SK-N-SH treated with all-trans-retinoic acid at 6 μM for 48 hours (cell line): ENCODE results near the gene RABGAP1L.

Source experiments
- ATAC-seq: fragments of 200-7000 bp; cut with Tn5 transposase; 3 replicates; pipeline ENCODE4 v1.9.1; 2020; ENCODE audit warnings: mild to moderate bottlenecking, moderate library complexity
- ARNTL ChIP-seq: fragments of 450-650 bp; formaldehyde crosslinking; IDR thresholded peaks from 2 replicates; pipeline ENCODE4 v1.5.0; 2020; ENCODE audit warnings: low read depth, mild to moderate bottlenecking, moderate library complexity, borderline replicate concordance
- BACH2 ChIP-seq: fragments of 250-450 bp; sonication (Bioruptor Pico); IDR thresholded peaks from 2 replicates; pipeline ENCODE4 v1.9.0; 2021; ENCODE audit warnings: mild to moderate bottlenecking, borderline replicate concordance
- CSDC2 ChIP-seq: fragments of 250-450 bp; sonication (Bioruptor Pico); IDR thresholded peaks from 2 replicates; pipeline ENCODE4 v1.5.0; 2020; ENCODE audit warnings: mild to moderate bottlenecking, moderate library complexity
- CSRNP3 ChIP-seq: fragments of 250-450 bp; sonication (Bioruptor Pico); IDR thresholded peaks from 2 replicates; pipeline ENCODE4 v1.5.1; 2021; ENCODE audit warnings: mild to moderate bottlenecking, moderate library complexity
- ESRRG ChIP-seq: fragments of 250-450 bp; sonication (Bioruptor Pico); IDR thresholded peaks from 2 replicates; pipeline ENCODE4 v1.6.1; 2021; ENCODE audit warnings: mild to moderate bottlenecking
- GLIS3 ChIP-seq: fragments of 250-450 bp; sonication (Bioruptor Pico); IDR thresholded peaks from 2 replicates; pipeline ENCODE4 v1.5.0; 2020; ENCODE audit warnings: mild to moderate bottlenecking, moderate library complexity
- ISL1 ChIP-seq: fragments of 250-450 bp; sonication (Bioruptor Pico); IDR thresholded peaks from 2 replicates; pipeline ENCODE4 v2.1.2; 2022; ENCODE audit warnings: mild to moderate bottlenecking, moderate library complexity
- OSR1 ChIP-seq: fragments of 250-450 bp; sonication (Bioruptor Pico); IDR thresholded peaks from 2 replicates; pipeline ENCODE4 v1.8.0; 2022; ENCODE audit warnings: moderate library complexity, mild to moderate bottlenecking, inconsistent platforms
- PATZ1 ChIP-seq: fragments of 250-450 bp; sonication (Bioruptor Pico); IDR thresholded peaks from 2 replicates; pipeline ENCODE4 v1.8.0; 2020; ENCODE audit warnings: mild to moderate bottlenecking, moderate library complexity, borderline replicate concordance
- PPARA ChIP-seq: fragments of 250-450 bp; sonication (Bioruptor Pico); IDR thresholded peaks from 2 replicates; pipeline ENCODE4 v1.5.0; 2020; ENCODE audit warnings: mild to moderate bottlenecking, borderline replicate concordance
- RARB ChIP-seq: fragments of 250-450 bp; sonication (Bioruptor Pico); IDR thresholded peaks from 2 replicates; pipeline ENCODE4 v1.8.0; 2021; ENCODE audit warnings: mild to moderate bottlenecking, moderate library complexity
- SNAI2 ChIP-seq: fragments of 250-450 bp; sonication (Bioruptor Pico); IDR thresholded peaks from 2 replicates; pipeline ENCODE4 v1.5.0; 2020; ENCODE audit warnings: mild to moderate bottlenecking, moderate library complexity
- TCF4 ChIP-seq: fragments of 250-450 bp; sonication (Bioruptor Pico); IDR thresholded peaks from 2 replicates; pipeline ENCODE4 v1.8.0; 2021; ENCODE audit warnings: mild to moderate bottlenecking, moderate library complexity, borderline replicate concordance
- TOX ChIP-seq: fragments of 250-450 bp; sonication (Bioruptor Pico); IDR thresholded peaks from 2 replicates; pipeline ENCODE4 v1.8.0; 2021; ENCODE audit warnings: mild to moderate bottlenecking, moderate library complexity, borderline replicate concordance
- TSHZ2 ChIP-seq: fragments of 250-450 bp; sonication (Bioruptor Pico); IDR thresholded peaks from 2 replicates; pipeline ENCODE4 v1.5.0; 2020; ENCODE audit warnings: mild to moderate bottlenecking, moderate library complexity
- ZC3H10 ChIP-seq: fragments of 250-450 bp; sonication (Bioruptor Pico); IDR thresholded peaks from 2 replicates; pipeline ENCODE4 v1.5.1; 2021; ENCODE audit warnings: mild to moderate bottlenecking, moderate library complexity
- ZFP3 ChIP-seq: fragments of 250-450 bp; sonication (Bioruptor Pico); IDR thresholded peaks from 2 replicates; pipeline ENCODE4 v1.5.0; 2020; ENCODE audit warnings: mild to moderate bottlenecking, moderate library complexity
- ZFP30 ChIP-seq: fragments of 450-650 bp; formaldehyde crosslinking; IDR thresholded peaks from 2 replicates; pipeline ENCODE4 v1.5.0; 2022; ENCODE audit warnings: mild to moderate bottlenecking, moderate library complexity
- ZNF565 ChIP-seq: fragments of 450-650 bp; formaldehyde crosslinking; conservative IDR thresholded peaks from 2 replicates; pipeline ENCODE4 v1.5.0; 2020; ENCODE audit warnings: low read depth, mild to moderate bottlenecking, moderate library complexity
- ZNF70 ChIP-seq: fragments of 450-650 bp; formaldehyde crosslinking; IDR thresholded peaks from 2 replicates; pipeline ENCODE4 v1.5.0; 2020; ENCODE audit warnings: mild to moderate bottlenecking, moderate library complexity
- ZNF8 ChIP-seq: fragments of 450-650 bp; formaldehyde crosslinking; IDR thresholded peaks from 2 replicates; pipeline ENCODE4 v1.5.0; 2020; ENCODE audit warnings: mild to moderate bottlenecking, moderate library complexity

RABGAP1L gene

GRCh38 chr1:174153825-174154107 lies 5.6 kb upstream of the RABGAP1L start:
- no peak for ATAC-seq
- no peak for TF ChIP-seq PATZ1 (CRISPR knock-in tag)
- TF ChIP-seq ZNF565 = no peak
- TF ChIP-seq ESRRG (CRISPR knock-in tag) = no peak
- no peak for TF ChIP-seq BACH2 (CRISPR knock-in tag)
- no peak for TF ChIP-seq TCF4 (CRISPR knock-in tag)
- TF ChIP-seq CSRNP3 = no peak
- TF ChIP-seq CSDC2 (CRISPR knock-in tag) = no peak
- TF ChIP-seq ZFP3 (CRISPR knock-in tag) = no peak
- no peak for TF ChIP-seq RARB
- no peak for TF ChIP-seq SNAI2 (CRISPR knock-in tag)
- TF ChIP-seq PPARA = no peak
- no peak for TF ChIP-seq TSHZ2 (CRISPR knock-in tag)
- TF ChIP-seq ARNTL (CRISPR knock-in tag) = no peak
- TF ChIP-seq ZNF8 (CRISPR knock-in tag) = no peak
- TF ChIP-seq ZC3H10 (CRISPR knock-in tag) = no peak
- no peak for TF ChIP-seq ISL1
- no peak for TF ChIP-seq GLIS3 (CRISPR knock-in tag)
- TF ChIP-seq, all 23 proteins: peak for 0

GRCh38 chr1:174156437-174156836 lies 2.9 kb upstream of the RABGAP1L start:
- TF ChIP-seq ZFP30 (no peak), CSDC2 (CRISPR knock-in tag) (no peak), RARB (no peak), TSHZ2 (CRISPR knock-in tag) (no peak), TCF4 (CRISPR knock-in tag) (no peak), BACH2 (CRISPR knock-in tag) (no peak), OSR1 (CRISPR knock-in tag) (no peak), ZNF8 (CRISPR knock-in tag) (no peak), ESRRG (CRISPR knock-in tag) (no peak), ZC3H10 (CRISPR knock-in tag) (no peak), SNAI2 (CRISPR knock-in tag) (no peak), GLIS3 (CRISPR knock-in tag) (no peak)
- ATAC-seq = no peak

- ATAC-seq = no peak
Observed at GRCh38 chr1:174157157-174157806, 2.0 kb upstream of the RABGAP1L start.

More at GRCh38 chr1:174157157-174157806, 2.0 kb upstream of the RABGAP1L start:
- TF ChIP-seq TCF4 (CRISPR knock-in tag) = no peak
- no peak for TF ChIP-seq ZNF70 (CRISPR knock-in tag)
- no peak for TF ChIP-seq ZNF8 (CRISPR knock-in tag)
- TF ChIP-seq TOX (CRISPR knock-in tag) = no peak
